ENCODE results near the gene GREB1.

Gene GREB1

GRCh38 chr2:11622611-11623010 lies 88.8 kb downstream of the GREB1 start:
- H3K27ac ChIP-seq (ENCODE audit: low read depth, low read length): no peak overlapping the region
- no peaks in the 10 kb centered on the region for H3K79me2 ChIP-seq (ENCODE audit: insufficient read depth, low read length)
- H3F3A ChIP-seq (ENCODE audit: insufficient read depth): no peaks in the 10 kb centered on the region
- H2AFZ ChIP-seq (ENCODE audit: low read depth, low read length, severe bottlenecking): no peak overlapping the region
- no peaks in the 10 kb centered on the region for H3K36me3 ChIP-seq (ENCODE audit: low read length)
- no peak overlapping the region for H3K4me3 ChIP-seq (ENCODE audit: insufficient read depth, low read length, poor library complexity, severe bottlenecking)
- no peak overlapping the region for H3K9ac ChIP-seq (ENCODE audit: low read length)
- no peaks in the 10 kb centered on the region for H3K9me3 ChIP-seq (ENCODE audit: insufficient read depth, low read length)
- H4K20me1 ChIP-seq (ENCODE audit: low read depth, low read length): no peaks in the 10 kb centered on the region
- no peak for TF ChIP-seq EZH2phosphoT487 (conservative IDR thresholded peaks at IDR 0.05; ENCODE audit: low read length)
- TF ChIP-seq, protein P1, sequence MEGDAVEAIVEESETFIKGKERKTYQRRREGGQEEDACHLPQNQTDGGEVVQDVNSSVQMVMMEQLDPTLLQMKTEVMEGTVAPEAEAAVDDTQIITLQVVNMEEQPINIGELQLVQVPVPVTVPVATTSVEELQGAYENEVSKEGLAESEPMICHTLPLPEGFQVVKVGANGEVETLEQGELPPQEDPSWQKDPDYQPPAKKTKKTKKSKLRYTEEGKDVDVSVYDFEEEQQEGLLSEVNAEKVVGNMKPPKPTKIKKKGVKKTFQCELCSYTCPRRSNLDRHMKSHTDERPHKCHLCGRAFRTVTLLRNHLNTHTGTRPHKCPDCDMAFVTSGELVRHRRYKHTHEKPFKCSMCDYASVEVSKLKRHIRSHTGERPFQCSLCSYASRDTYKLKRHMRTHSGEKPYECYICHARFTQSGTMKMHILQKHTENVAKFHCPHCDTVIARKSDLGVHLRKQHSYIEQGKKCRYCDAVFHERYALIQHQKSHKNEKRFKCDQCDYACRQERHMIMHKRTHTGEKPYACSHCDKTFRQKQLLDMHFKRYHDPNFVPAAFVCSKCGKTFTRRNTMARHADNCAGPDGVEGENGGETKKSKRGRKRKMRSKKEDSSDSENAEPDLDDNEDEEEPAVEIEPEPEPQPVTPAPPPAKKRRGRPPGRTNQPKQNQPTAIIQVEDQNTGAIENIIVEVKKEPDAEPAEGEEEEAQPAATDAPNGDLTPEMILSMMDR (IDR thresholded peaks at IDR 0.05; ENCODE audit: insufficient read depth, low read length, poor library complexity, severe bottlenecking): no peak
- H3K4me2 ChIP-seq (ENCODE audit: low read depth, low read length, poor library complexity, severe bottlenecking): no peak overlapping the region
- H3K9me2 ChIP-seq (replicated peaks; ENCODE audit: insufficient read depth, low read length): no peaks in the 10 kb centered on the region
- no peaks in the 10 kb centered on the region for H3K27me3 ChIP-seq (ENCODE audit: low read length)

DNA sequence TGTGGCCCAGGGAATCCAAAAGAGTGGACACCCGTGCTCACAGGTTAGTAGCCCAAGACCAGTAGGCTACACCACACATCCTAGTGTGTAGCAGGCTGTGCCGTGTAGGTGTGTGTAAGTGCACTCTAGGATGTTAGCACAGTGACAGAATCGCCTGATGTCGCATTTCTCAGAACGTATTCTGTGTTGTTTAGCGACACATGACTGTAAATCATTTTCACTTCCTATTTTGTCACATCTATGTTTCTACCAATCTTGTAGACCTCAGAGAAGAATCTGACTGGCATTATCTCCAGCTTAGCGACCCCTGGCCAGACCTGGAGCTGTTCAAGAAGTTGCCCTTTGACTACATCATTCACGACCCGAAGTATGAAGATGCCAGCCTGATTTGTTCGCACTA lies 91.0 kb downstream of the GREB1 start:
- Histone ChIP-seq H3K9me2 (replicated peaks; ENCODE audit: insufficient read depth, low read length) (no peaks in the 10 kb centered on the region), H3K9ac (ENCODE audit: low read length) (no peak overlapping the region)

GRCh38 chr2:11625671-11626070 lies 91.8 kb downstream of the GREB1 start:
- Histone ChIP-seq H3K9me3 (ENCODE audit: insufficient read depth, low read length) (no peaks in the 10 kb centered on the region), H3K4me3 (ENCODE audit: insufficient read depth, low read length, poor library complexity, severe bottlenecking) (no peak overlapping the region), H2AFZ (ENCODE audit: low read depth, low read length, severe bottlenecking) (no peak overlapping the region), H3K9ac (ENCODE audit: low read length) (no peak overlapping the region), H3K79me2 (ENCODE audit: insufficient read depth, low read length) (no peaks in the 10 kb centered on the region), H3K27me3 (ENCODE audit: low read length) (no peaks in the 10 kb centered on the region), H3K4me2 (ENCODE audit: low read depth, low read length, poor library complexity, severe bottlenecking) (no peak overlapping the region), H3K27ac (ENCODE audit: low read depth, low read length) (no peak overlapping the region), H3K9me2 (replicated peaks; ENCODE audit: insufficient read depth, low read length) (no peaks in the 10 kb centered on the region), H4K20me1 (ENCODE audit: low read depth, low read length) (no peaks in the 10 kb centered on the region), H3K36me3 (ENCODE audit: low read length) (no peaks in the 10 kb centered on the region), H3F3A (ENCODE audit: insufficient read depth) (no peaks in the 10 kb centered on the region)
- TF ChIP-seq EZH2phosphoT487 (conservative IDR thresholded peaks at IDR 0.05; ENCODE audit: low read length): no peak
- TF ChIP-seq, protein P1 (IDR thresholded peaks at IDR 0.05; ENCODE audit: insufficient read depth, low read length, poor library complexity, severe bottlenecking): no peak

More for the DNA sequence above, 91.0 kb downstream of the GREB1 start:
- TF ChIP-seq, protein P1 (IDR thresholded peaks at IDR 0.05; ENCODE audit: insufficient read depth, low read length, poor library complexity, severe bottlenecking): no peak
- TF ChIP-seq EZH2phosphoT487 (conservative IDR thresholded peaks at IDR 0.05; ENCODE audit: low read length): no peak
- Histone ChIP-seq H3F3A (ENCODE audit: insufficient read depth) (no peaks in the 10 kb centered on the region), H4K20me1 (ENCODE audit: low read depth, low read length) (no peaks in the 10 kb centered on the region), H2AFZ (ENCODE audit: low read depth, low read length, severe bottlenecking) (no peak overlapping the region), H3K36me3 (ENCODE audit: low read length) (no peaks in the 10 kb centered on the region), H3K27ac (ENCODE audit: low read depth, low read length) (no peak overlapping the region), H3K79me2 (ENCODE audit: insufficient read depth, low read length) (no peaks in the 10 kb centered on the region), H3K4me2 (ENCODE audit: low read depth, low read length, poor library complexity, severe bottlenecking) (no peak overlapping the region), H3K4me3 (ENCODE audit: insufficient read depth, low read length, poor library complexity, severe bottlenecking) (no peak overlapping the region), H3K9me3 (ENCODE audit: insufficient read depth, low read length) (no peaks in the 10 kb centered on the region), H3K27me3 (ENCODE audit: low read length) (no peaks in the 10 kb centered on the region)
